HG03378 (cell line): ENCODE results near the gene ARL4A.
A peak's percentile ranks its signal among the peaks of the same experiment; 100 is the strongest.
"Not testable (repeated sequence)": the region's sequence is repeated elsewhere in the genome, so short reads cannot be mapped to it uniquely, and the experiment has no call there.

Experiments used
- ATAC-seq: cut with Tn5 transposase; IDR thresholded peaks from one replicate; pipeline ENCODE4 v1.9.1; 2021; ENCODE audit warnings: mild to moderate bottlenecking, moderate library complexity; ENCODE audit not compliant: unreplicated experiment

The ARL4A gene

DNA sequence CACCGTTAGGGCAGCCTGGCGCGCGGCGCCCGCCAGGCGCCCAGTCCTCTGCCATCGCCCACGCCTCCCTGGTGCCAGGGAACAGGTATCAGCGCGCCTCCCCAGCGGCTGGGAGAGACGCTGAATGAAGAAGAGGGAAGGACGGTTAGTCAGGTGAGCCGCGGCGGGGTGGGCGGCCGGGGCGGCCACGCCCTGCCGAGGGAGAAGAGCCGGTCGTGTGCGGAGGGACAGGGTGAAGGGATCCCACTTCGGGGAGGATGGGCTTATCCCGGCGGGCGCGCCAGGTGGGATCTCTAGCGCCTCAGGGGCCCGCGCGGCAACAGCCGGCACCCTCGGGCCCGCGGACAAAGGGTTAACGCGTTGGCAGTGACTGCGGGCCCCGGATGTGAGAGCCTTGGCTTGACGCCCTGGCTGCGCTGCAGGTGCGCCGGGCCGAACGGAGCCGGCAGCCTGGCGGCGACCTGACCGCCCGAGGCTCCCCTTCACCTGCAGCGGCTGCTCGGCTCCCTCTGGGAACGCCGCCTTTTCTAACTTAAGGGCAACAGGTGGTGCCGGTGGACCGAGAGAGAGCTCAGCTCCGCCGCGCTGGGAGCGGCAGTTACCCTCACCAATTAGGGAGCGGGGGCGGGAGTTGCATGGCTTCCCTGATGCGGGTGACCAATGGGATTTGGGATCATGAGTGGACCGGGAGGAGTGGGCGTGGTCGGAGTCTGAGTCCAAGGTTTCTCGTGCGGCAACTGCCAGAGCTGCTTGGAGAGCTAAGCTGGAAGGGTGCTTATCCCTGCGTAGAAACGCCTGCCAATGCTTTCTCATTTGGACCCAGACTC, at the start of gene ARL4A:
Gene ARL4A (plus strand): TSS at position 743 of the 827 bp plus-strand sequence. CDS start 622 bp downstream, outside the sequence.
- ATAC-seq, result peak; percentile 89

DNA sequence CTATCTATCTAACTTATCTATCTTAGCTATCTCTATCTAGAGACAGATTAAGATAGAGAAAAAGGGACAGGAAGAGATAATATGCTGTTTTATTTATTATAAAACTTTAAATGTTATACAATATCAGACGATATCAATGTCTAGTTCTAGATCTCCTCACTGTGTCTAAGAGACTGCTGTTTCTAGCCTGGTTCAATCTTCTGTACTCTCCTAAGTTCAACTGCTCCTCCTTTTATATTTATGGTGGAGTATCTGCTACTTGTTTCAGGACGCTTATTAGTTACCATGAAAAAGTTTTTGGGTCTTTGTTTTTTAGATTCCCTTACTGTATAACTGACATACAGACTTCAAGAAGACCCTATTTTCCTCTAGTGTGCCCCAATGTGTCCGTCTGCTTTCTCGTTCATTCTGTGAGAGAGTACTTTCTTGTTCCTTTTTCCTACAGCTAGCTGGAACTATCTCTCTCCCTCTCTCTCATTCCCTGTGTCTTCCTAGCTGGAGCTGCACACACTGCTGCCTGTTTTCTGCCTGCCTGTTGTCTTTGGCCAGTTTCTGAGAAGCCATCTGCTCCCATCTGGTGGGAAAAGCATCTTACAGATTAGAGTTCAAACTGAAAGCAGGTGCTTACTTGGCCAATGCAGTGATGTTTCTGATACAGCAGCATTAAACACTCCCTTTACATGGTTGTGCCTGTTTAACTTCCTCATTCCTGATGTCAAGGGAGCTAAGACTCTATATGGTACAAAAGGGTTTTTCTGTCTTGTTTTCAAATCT, 49.4 kb upstream of the ARL4A start:
- ATAC-seq, result peak; percentile 52

DNA sequence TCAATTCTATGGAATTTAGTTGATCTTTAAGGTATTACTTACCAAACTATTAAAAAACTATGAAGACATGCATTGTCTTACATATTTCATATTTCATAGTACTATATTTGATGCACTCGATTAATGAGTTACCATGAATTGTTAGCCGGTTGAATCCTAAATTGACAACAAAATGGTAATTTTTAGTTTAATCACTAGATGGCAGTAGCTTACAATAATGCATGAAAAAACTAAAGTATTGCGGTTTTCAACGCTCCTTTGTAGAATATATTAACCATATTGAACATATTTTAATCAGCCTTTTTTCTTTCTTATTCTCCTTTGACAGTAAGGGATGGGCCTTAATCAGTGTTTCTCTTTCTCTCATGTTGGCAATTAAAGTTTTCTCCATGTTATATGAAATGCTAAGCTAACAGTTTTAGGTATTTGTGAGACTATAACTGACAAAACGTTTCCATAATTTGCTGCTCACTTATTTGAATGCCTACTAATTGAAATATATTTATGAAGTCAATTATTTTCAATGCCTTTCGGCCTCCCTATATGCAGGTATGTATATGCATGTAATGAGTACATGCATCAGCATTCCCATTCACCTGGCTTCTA, 48.5 kb upstream of the ARL4A start:
- peak; percentile 39 for ATAC-seq

GRCh38 chr7:12640299-12641096, 46.9 kb upstream of the ARL4A start:
- ATAC-seq, result no peak

DNA sequence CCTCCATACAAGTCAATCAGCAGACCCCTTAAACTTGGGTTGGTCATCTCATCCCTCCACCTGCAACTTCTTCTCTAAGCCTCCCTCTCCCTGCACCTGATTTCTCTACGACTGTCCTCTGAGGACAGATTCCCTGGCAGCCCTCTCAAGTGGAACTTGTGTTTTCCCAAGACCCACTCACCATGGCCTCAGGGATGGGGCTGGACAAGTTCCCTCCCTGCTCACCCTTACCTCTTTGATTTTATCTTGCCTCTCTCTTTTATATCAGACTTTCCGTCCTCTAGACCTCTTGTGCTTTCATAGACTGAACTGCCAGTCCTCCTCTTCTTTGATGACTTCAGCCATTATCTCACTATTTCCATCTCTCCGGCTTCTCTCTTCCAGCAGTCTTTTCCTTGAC, 46.2 kb upstream of the ARL4A start:
- no peak for ATAC-seq

DNA sequence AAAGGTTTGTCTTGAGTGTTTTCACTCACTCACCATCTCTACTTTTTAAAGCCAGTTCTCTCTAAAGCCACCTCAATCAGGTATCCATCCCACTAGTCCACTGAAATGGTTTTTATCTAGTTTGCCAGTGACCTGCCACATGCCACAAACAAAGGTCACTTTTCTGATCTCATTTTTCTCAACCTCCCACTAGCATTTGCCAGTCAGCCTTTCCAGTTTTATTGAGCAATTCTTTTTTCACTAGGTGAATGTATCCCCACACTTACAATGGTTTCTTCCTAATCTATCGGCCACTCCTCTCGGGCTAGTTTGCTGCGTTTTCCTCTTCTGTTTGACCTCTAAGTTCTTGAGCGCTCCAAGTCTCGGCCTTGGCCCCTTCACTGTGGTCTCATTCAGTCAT, 44.9 kb upstream of the ARL4A start:
- no peak for ATAC-seq

DNA sequence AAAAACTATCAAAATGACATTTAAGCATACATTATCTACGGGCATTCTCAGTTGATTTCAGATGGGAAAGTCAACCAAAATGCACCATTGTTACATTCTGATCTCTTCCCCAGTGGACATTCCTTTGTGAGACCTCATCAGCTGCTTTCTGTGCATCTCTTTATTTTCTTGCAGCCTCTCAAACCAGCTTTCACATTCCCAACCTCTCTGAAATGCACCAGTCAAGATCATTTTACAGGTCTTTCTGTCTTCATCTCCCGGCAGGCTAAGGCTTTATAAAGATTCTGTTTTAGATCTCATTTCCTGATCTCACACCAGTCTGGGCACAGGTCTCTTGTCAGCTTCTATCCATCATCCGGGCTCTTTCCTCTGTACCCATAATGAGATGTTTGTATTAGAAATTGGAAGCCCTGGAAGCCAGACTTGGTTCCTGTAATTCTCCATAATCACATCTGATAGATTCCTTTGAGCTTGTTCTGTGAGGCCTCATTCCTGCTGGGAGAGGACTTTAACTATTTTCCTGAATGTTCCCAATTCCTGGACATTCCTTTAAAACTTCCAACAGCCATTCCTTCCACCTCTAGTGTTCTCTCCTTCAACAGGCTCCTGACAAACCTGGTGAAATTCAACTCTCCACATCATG, 44.3 kb upstream of the ARL4A start:
- no peak for ATAC-seq

GRCh38 chr7:12643644-12644043, 43.8 kb upstream of the ARL4A start:
- peak; percentile 42 for ATAC-seq

GRCh38 chr7:12645212-12645611, 42.2 kb upstream of the ARL4A start:
- ATAC-seq, result not testable (repeated sequence)

GRCh38 chr7:12646139-12646538, 41.3 kb upstream of the ARL4A start:
- ATAC-seq, result no peak

DNA sequence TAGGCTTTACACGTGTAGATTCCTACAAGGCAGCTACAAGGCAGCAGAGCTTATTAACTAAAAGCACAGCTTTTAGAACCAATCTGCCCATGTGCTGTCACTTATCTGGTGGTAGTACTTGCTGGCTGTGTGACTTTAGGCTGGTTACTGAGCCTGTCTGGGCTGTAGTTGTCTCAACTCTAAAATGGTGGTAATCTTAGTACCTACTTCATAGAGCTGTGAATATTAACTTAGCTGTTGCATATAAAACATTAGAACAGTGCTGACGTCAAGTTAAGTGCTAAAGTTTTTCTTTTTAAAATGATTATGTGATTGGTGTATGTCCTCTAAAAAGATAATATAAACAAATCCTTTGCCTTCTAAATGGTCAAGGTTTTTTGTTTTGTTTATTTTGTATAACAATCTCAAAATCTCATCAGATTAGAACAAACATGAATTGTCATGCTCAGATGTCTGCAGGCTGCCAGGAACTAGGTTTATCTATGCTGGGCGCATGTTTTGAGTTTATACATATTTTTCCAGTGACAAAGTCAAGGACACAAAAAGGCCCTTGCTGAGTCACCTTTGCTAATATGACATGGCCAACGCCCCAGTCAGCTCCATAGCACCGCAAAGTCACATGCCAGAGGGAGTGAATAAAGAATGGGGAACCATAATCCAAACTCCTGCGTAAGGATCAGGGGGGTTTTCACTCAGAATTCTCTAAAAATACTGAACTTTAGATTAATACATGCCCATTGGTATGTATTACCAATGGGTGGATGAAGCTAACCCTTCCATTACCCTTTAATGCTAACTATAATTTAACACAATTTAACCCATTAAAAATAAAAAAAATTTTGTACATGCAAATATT, 39.8 kb upstream of the ARL4A start:
- ATAC-seq, result no peak

DNA sequence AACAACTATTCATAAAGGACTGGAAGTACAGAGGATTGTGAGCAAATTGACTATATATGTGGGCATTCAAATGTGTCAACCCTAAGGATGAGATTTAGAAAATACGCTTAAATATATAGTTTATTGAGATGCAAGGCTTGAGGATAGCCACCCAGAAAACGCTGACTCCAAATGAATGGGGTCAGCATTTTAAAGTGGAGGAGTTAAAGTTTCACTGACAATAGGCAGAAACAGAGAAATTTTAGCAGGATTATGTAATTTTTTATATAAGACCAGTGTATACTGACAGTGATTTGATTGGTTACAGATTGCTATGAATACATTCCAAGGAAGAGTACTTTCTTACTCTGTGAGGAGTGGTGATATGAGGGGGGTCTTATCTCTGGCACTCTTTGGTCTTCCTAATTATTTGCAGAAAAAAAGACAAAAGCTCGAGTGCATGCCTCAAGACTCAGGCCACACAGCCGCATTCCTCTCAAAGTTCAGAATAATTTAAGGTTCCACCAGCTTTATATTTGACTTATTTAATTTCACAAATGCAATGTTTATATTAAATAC, 38.6 kb upstream of the ARL4A start:
- ATAC-seq, result no peak

DNA sequence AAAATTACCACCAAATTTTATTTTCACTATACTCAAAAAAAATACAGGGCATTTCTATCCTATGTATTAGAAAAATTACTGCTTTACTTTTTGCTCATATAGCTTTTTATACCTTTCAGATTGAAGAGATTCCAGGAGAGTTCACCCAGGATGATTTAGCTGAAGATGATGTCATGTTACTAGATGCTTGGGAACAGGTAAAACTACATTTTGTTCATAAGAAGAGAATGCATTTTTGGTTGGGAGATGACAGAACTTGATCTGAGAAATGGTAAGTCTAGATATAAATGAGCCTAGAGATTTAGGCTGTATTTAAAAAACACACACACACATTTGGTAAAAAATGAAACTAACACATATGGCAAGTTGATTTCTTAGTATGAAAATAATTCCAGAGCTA, 38.1 kb upstream of the ARL4A start:
- no peak for ATAC-seq

GRCh38 chr7:12650080-12650479, 37.4 kb upstream of the ARL4A start:
- ATAC-seq, result no peak

- no peak for ATAC-seq
Observed at GRCh38 chr7:12653110-12653509, 34.3 kb upstream of the ARL4A start.

GRCh38 chr7:12653518-12653917, 33.9 kb upstream of the ARL4A start:
- ATAC-seq, result no peak

- ATAC-seq, result no peak
Observed at GRCh38 chr7:12655161-12655560, 32.3 kb upstream of the ARL4A start.

- ATAC-seq, result not testable (repeated sequence)
Observed at GRCh38 chr7:12660423-12660822, 27.0 kb upstream of the ARL4A start.

- ATAC-seq, result not testable (repeated sequence)
Observed at GRCh38 chr7:12660986-12661385, 26.4 kb upstream of the ARL4A start.
